ENCODE measurements around the gene DOK6.

Gene DOK6

DNA sequence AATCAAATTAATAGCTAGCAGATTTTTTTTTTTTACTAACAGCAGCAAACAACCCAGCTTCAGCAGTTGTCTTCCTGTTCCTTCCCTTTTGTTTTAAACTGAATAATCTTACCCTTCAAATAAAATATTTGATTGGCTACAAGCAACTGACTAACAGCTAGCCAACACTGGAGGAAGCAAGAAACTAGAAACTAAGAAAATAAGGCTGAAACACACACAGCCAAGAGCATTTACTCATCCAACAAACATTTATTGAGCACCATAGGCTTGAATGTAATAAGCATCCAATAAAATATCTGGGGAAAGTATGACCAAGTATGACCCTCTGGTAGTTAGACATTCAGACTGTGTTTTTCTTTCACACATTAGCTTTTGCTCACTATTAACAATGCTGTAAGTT lies 357.8 kb downstream of the DOK6 start:
- no peak for DNase-seq

DNA sequence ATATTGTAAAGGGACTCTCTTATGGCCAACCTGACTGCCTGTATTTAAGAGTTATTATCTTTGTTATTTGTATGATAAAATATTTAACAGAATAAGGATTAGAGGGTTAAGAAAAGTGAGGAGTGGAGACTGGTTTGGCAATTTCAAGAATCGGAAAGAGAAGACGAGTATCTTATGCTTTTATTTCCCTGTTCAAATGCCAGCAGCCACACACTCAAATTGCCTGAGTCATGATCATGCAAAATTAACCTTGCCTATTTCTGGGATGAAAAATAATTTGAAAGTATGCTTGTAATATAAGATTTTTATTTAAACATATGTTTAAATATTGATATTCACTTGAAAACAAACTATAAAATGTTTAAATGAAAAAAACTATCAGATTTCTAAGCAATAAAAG lies 358.4 kb downstream of the DOK6 start:
- DNase-seq = no peak

DNA sequence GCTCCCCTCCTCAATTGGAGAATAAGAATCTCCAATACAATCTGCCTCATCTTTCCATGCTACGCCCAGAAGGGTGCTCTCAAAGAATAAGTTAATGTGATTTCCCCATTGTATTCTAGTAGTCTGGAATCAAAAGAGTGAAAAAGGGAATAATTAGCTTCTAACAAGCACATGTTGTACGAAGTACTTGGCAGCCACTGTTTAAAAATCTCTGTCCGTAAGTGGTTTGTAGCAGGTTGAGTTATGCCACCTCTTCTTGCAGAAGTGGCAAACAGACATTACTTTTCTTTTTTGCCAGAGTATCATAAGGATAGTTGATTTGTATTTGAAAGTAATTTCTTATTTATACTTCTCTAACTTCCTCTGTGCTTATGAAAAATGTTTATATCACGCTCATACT lies 362.3 kb downstream of the DOK6 start:
- DNase-seq = no peak

DNA sequence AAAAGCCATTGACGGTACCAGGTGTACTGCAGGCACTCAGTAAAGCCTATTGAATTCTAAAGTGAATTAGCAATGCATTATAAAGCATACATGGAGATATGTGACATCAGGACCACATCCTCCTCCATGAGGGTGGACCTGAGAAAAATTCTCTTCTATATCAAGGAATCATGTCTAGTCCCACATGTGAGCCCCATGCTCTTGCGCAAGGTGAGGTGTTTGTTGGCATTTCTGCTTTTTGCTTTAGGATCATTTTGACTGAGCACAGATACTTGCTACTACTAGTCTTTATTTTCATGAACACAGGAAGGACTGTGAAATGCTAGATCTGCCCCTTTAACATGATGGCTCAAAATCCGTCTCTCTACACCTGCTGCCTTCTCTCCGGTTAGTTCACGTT lies 363.1 kb downstream of the DOK6 start:
- DNase-seq = no peak

DNA sequence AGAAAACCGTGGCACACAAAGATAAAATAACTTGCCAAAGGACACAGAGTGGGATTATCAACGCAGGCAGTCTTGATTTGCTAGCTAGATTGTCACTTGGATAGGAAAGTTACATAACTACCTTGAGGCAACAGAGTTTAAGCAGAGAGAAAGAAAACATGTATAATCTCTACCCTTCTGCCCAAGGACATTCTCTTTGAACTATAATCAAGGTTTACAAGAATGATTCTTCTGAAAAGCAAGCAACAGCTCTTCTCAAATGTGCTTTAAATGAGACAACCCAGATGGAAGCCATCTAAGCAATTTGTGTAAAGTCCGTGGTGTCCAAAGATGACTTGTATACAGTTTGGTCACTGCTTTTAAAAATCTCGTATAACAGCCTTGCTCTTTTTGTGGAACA lies 369.6 kb downstream of the DOK6 start:
- no peak for DNase-seq

DNA sequence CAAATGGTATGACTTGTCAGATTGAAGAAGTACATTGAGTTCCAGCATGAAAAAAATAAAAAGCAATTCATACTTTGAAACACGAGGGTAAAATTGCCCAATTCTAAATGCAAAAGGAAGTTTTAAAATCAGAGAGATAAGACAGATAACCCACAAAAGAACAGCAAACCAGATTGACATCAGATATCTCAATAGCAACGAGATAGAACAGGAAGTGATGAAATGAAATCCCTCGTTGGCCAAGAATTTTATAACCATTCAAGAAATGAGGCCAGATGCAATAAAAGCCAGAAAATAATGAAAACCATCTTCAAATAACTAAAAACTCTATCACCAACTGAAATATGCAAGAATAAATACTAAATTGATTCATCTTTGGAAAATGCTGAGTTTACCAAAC lies 374.1 kb downstream of the DOK6 start:
- no peak for DNase-seq

DNA sequence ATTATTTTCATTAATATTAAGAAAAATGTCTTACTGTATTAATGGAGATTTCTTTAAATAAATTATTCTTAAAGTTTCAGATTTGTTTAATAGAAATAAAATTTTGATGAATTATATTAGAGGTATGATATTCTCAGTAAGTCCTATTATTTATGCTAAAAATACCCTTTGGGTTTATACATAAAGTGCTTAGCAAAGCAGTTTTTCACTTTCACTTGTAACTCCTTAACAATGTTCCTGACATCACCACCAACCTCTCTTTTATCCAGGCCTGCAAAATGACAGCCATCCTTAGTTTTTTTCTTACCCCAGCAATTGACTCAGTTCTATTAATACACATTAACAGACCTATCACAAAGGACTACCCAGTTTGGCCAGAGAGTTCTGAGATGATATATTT lies 376.6 kb downstream of the DOK6 start:
- DNase-seq = no peak

DNA sequence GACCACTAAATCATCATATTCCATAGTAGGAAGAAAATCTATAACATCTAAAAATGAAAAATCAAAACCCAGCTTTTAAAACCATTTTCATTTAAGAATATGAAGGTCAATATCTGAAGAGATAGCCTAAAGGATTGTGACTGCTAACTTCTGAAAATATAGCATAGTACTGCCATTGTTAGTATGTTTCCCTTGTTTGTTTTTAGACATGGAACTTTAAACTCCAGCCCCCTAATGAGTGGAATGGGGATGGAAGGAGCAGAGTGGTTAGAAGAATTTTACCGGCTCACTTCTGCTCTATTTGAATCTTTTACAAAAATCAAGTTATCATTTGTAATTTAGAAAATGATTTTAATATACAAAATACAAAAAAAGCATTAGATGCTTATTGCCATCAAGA lies 378.0 kb downstream of the DOK6 start:
- DNase-seq = no peak

DNA sequence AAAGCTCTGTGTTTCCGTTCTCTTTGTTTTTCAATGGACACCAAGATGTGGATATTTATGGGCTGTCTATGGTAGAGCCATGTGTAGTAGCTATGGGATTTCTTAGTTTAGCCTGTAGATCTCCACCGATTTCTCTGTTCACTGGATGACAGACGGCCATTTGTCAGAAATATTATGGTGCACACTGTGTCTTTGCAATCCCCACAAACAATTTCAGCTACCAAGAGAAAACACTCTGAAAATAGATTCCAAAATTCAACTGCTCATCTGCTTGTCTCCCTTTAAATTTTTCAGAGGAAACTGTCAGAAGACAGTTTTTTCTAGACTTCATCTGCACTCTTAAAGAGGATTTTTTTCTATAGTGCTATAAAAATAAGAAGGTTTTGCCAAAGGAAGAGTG lies 380.2 kb downstream of the DOK6 start:
- no peak for DNase-seq

DNA sequence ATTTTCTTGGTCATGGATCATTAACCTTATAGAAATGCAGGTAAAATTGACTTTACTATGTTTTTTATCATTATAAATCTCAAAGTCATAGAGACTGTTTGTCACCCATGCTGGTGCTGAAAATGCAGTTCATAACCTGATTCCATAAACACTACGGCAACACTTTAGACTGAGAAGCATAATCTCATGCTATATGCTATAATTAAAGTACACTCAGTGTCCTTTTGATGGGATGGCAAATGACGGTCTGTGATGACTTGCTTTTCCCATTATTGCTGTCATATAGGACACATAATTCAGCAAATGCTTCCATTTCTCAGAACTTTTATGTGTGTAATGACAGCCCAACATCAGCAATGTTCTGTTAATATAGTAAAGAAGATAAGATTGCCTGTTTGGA lies 384.1 kb downstream of the DOK6 start:
- no peak for DNase-seq

DNA sequence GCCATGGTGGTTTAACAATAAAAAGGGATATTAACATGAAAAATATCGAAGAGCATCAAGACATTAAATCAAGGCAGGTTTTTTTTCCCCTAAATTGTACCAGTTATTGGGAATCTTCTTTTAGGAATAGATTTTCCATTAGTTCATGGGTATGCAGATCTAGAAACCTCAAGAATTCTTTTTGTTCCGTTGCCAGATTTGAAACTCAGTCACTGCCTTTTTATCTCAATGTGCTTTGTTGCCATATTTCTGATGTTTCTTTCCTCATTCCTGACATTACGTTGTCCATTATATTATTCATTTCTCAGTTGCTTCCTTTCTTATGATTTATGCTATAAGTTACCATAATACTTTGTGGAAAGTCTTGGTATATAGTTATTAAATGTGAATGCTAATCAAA lies 384.8 kb downstream of the DOK6 start:
- no peak for DNase-seq

DNA sequence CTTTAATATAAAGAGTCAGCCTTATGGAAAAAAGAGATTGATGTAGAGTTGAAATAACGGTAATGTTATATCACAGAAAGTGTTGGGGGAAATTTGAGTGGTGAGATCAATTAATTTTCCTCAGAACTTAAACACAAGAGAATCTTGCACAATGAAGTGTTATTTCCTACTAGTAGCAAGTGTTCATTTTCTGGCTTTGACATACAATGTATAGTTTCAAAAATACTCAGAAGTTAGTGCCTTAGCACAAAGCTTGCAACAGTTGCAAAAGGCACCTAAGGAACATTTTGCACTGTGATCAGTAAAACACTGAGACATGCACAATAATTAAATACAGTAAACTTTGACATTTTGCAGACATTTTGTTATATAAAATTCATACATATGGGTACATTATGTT lies 385.7 kb downstream of the DOK6 start:
- no peak for DNase-seq

DNA sequence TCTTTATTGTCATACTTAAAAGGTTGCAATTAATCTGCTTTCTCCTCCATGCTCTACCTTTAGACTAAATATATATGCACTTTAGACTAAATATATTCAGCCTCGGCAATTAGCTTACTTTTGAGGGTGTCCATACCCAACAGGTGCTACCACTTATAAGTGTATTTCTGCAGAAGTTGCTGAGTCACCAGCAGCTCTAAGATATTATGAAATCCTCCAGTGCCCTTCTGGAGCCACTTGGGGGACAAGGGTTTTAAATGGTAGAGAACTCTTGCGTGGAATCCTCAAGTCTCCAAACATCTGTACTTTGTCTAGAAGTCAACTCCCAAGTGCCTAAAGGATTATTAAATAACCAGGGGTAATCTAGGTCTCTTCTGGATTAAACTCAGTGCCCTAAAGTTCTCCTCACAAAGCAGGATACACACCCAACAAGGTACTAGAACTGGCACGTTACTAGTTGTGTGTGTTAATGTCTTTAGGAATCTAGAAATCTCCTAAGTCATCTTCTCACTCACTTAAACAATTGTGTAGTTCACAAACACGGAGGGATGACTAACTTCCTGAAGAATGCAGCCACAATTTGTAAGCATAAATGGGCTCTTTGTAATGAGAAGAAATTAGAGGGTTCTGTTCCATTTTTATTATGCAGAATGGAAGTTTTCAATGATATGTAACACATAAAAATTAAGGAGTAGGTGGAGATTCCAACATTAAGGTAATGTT lies 387.3 kb downstream of the DOK6 start:
- no peak for DNase-seq

DNA sequence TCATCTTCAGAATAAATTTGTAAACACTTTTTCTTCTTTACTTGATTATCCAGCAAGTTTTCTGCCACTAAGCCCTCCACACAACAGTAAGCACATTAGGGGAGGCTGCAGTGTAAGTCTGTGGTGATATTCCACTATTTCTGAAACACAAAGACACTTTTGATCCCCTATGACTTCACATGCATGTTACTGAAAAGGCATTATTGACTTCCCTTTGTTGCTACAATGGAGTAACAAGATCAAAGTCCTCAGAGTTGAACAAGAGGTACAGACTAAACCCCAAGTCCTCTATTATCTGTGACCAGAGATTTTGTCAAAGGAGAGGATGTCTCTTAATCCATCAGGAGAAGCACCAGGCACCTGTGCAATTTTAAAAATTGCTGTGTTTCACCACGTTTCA lies 389.1 kb downstream of the DOK6 start:
- DNase-seq = no peak

DNA sequence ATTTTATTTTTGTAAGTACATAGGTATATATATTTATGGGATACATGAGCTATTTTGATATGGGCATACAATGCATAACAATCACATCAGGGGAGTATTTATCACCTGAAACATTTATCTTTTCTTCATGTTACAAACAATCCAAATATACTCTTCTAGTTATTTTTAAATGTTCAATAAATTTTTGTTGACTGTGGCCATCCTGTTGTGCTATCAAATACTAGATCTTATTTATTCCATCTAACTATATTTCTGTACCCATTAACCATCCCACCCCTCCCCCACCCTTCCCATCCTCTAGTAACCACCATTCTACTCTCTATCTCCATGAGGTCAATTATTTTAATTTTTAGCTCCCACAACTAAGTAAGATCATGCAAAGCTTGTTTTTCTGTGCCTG lies 390.0 kb downstream of the DOK6 start:
- no peak for DNase-seq

DNA sequence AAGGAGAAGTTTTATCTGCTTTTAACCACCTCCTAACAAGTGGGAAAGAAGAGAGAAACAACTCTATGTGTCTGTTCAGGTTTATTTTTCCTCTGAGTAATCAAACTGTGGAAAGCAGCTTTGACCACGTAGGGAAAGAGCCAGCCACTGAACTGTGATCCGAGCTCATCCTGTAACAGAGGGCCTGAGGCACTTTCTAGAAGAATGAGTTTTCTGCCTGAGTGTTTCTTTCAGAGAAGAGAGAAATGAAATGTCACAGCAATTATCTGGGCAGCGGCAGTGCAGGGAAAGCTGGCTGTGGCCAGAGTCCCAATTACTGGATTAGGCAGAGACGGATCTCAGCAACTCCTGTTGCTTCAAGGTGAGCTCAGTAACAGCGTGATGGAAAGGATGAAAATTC lies 395.1 kb downstream of the DOK6 start:
- DNase-seq = no peak

DNA sequence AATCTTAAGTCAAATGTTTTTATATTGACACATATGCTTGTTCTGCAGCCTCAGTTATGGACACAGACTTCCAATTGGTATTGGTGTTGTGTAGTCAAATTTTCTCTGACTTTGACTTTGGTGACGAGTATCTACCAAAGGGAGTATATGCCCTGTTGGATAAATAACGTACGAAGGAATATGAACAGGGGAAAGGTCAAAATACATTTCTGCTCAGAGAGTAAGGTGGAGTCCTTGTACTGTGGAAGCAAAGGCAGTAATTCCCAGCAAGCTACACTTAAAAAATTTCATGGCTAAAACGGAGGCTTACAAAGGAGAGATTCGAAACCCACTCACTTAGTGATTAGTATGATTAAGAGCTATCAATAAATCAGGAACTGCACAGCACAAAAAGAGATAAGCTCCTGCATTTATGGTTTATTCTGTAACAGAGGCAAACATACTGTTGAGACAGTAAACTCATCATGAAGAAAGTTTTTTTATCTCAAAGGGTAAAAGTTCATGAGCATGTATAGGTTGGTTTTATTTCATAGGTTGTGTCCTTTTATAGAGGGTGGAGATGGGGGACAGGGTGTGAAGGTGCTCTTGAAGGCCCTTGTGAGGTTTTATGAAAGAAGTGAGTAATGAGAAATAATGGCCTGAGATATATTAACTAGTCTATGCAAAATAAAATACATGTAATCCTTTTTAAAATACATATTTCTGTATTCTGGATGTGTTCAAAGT lies 404.3 kb downstream of the DOK6 start:
- no peak for DNase-seq

DNA sequence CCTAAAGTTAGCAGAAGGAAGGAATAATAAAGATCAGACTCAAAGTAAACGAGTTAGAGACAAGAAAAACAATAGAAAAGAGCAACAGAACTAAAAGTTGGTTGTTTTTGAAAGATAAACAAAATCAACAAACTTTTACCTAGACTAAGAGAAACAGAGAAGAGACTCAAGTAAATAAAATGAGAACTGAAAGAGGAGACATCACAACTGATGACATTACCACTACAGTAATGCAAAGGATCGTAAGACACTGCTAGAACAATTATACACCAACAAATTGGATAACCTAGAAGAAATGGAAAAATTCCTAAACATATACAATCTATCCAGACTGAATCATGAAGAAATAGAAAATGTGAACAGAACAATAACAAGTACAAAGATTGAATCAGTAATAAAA lies 407.7 kb downstream of the DOK6 start:
- no peak for DNase-seq

DNA sequence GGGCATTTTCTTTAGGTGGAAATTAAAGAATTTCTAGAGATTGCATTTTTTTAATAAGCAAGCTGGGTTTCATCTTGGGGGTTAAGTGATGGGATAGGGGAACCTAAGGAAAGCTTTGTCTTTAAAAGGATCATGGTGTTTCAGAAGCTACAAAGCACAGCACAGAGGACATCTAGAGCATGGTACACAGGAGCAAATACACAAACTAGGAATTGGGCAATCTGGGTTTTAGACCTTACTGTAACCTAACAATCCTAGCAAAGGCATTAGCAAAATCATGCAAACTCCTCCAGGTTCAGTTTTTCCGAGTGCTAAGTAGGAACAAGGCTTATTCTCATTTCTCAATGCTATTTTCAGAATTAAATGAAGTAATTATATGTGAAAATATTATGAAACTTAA lies 412.9 kb downstream of the DOK6 start:
- no peak for DNase-seq

DNA sequence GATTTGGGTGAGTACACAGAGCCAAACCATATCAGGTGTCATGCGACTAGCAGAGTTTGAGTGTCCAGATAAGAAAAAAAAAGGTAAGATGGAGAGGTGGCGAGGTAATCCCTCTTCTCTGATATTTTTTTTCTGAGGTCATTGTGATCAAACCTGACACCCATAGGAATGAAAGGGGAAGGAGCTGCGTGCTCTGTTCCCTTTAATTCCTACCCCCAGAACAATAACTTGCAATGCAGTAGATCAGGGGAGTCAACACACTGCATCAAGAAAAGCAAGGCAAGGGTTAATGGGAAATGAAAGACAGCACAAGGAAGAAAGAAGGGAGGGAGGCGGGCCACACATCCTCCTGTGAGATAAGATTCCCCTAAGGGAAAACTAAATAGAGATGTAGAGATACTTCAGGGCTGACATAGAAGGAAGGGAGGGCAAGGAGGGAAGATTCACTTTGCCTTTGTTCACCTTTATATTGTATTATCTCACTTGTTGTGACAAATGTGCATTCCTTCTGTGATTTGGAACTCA lies 414.2 kb downstream of the DOK6 start:
- no peak for DNase-seq

DNA sequence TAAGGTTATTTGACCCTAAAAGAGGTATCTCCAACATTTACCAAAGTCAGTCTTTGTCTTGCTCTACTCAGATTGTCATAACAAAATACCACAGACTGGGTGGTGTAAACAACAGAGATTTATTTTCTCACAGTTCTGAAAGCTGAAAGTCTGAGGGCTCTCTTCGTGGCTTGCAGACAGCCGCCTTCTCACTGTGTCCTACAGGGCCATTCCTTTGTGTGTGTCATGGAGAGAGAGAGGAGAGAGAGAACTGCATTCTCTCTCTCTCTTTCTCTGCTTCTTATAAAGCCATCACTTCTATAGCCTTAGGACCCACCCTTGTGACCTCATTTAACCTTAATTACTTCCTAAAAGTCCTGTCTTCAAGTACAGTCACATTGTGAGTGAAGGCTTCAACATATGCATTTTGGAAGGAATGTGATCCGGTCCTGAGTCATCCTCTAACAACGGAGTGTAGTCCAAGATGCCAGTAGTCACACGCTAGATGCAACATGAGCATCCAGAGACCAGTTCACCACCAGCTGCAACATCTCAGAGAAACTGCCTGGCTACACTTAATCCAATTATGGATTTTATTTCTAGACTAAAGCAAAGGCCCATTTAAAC lies 416.8 kb downstream of the DOK6 start:
- DNase-seq = no peak

DNA sequence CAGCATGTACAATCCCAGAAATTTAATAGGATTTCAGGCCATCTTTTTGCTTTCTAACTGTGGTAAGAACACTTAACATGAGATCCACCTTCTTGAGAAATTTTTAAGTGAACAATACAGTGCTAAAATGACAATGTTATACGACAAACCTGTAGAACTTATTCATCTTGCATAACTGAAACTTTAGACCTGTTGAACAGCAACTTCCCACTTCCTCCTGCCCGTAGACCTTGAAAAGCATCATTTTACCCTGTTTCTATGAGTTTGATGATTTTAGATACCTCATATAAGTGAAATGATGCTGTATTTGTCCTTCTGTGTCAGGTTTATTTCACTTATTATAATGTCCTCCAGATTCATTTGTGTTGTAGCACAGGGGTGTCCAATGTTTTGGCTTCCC lies 418.8 kb downstream of the DOK6 start:
- DNase-seq = no peak

DNA sequence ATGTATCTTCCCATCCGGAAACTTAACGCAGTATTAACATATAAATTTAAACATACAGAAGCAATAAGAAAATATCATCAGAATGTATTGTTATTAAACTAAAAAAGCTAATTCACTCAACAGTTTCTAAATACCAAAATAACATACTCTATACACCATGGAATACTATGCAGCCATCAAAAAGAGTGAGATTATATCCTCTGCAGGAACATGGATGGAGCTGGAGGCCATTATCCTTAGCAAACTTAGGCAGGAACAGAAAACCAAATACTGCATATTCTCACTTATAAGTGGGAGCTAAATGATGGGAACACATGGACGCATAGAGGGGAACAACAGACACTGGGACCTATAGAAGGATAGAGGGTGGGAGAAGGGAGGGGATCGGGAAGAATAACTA lies 419.9 kb downstream of the DOK6 start:
- no peak for DNase-seq

DNA sequence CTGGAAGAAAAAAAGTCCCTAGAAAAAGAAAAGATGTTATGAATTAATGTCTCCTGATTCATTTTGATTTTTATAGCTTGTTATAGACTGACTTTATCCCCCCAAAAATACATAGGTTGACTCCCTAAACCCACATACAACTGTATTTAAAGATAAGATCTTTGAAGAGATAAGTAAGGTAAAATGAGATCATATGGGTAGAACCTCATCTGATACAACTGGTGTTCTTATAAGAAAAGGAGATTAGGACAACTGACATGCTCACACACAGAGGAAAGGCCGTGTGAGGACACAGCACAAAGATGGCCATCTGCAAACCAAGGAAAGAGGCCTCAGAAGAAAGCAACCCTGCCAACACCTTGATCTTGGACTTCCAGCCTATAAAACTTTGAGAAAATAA lies 429.5 kb downstream of the DOK6 start:
- no peak for DNase-seq

All from suppressor macrophage treated with lipopolysaccharide for 4 hours (primary cell).